H1 (cell line): ENCODE results near the gene BTBD8. TPM values are rescaled to one million over a fixed set of nuclear protein-coding genes. Genes with fewer than 3 reads are reported as not detected.

Experiments
- CTCF ChIA-PET: fragments of 300-600 bp; sonication (Branson Sonifier 250); formaldehyde crosslinking; loops from one replicate; lab custom pipeline; 2021; ENCODE audit not compliant: partially characterized antibody; lab: Charles Lee
- POLR2A ChIA-PET: fragments of 300-600 bp; sonication (Branson Sonifier 250); formaldehyde crosslinking; loops from one replicate; lab custom pipeline; 2021; ENCODE audit warnings: inconsistent platforms; ENCODE audit not compliant: partially characterized antibody; lab: Charles Lee
- DNase-seq, 2 experiments: peaks; one replicate each; pipeline versions ENCODE4 v3.0.0 to v3.0.0-alpha.2; 2010 to 2022; ENCODE audit warnings: low spot score in 2 of 2, low read depth in 1 of 2, mixed read lengths in 1 of 2
- FAIRE-seq: peaks from 2 replicates; lab custom pipeline; 2011; peaks lifted over from hg19 to GRCh38; lab: Jason Lieb, UNC
- H2AFZ ChIP-seq: 2 replicates; pipeline ENCODE4 v1.8.1; 2012; ENCODE audit warnings: low read length, inconsistent platforms
- H2AK5ac ChIP-seq: 2 replicates; pipeline ENCODE4 v1.6.1; 2013; ENCODE audit warnings: low read depth, low read length
- H2BK120ac ChIP-seq: replicated peaks from 2 replicates; pipeline ENCODE3; 2013; ENCODE audit warnings: low read depth, low read length, inconsistent platforms
- H2BK12ac ChIP-seq: 2 replicates; pipeline ENCODE4 v1.6.1; 2013; ENCODE audit warnings: low read depth, low read length
- H2BK15ac ChIP-seq: 2 replicates; pipeline ENCODE4 v1.6.1; 2013; ENCODE audit warnings: low read length
- H2BK20ac ChIP-seq: 2 replicates; pipeline ENCODE4 v1.6.1; 2013; ENCODE audit warnings: low read length
- H2BK5ac ChIP-seq: 2 replicates; pipeline ENCODE4 v1.6.1; 2013; ENCODE audit warnings: low read depth, low read length
- H3K14ac ChIP-seq: 2 replicates; pipeline ENCODE4 v1.6.1; 2013; ENCODE audit warnings: inconsistent platforms; ENCODE audit not compliant: insufficient read length
- H3K18ac ChIP-seq: 2 replicates; pipeline ENCODE4 v1.6.1; 2013; ENCODE audit warnings: low read length; ENCODE audit errors: extremely low read depth
- H3K23ac ChIP-seq: 2 replicates; pipeline ENCODE4 v1.6.1; 2013; ENCODE audit warnings: inconsistent platforms; ENCODE audit not compliant: insufficient read length
- H3K23me2 ChIP-seq: 2 replicates; pipeline ENCODE4 v1.6.1; 2013; ENCODE audit warnings: low read depth, low read length
- H3K27ac ChIP-seq: 2 replicates; pipeline ENCODE4 v1.6.1; 2011; ENCODE audit warnings: low read depth, low read length, inconsistent platforms
- H3K27me3 ChIP-seq, 4 experiments: replicated peaks in 1 of 4; 1 replicate in 1 of 4; 2 replicates in 3 of 4; pipeline versions ENCODE4 v1.6.1 to v1.8.1; 2011 to 2013; ENCODE audit warnings: low read length in 3 of 4, mild to moderate bottlenecking in 3 of 4, inconsistent platforms in 2 of 4, mixed read lengths in 2 of 4, moderate library complexity in 1 of 4; ENCODE audit not compliant: control insufficient read depth in 3 of 4, insufficient read depth in 3 of 4; ENCODE audit errors: extremely low read depth in 1 of 4
- H3K36me3 ChIP-seq, 4 experiments: 2 replicates each; pipeline versions ENCODE4 v1.6.1 to v1.8.1; 2011 to 2013; ENCODE audit warnings: mild to moderate bottlenecking in 4 of 4, low read length in 3 of 4, moderate library complexity in 2 of 4, control low read depth in 1 of 4, inconsistent platforms in 1 of 4; ENCODE audit not compliant: insufficient read depth in 4 of 4, control insufficient read depth in 2 of 4
- H3K4ac ChIP-seq: replicated peaks from 2 replicates; pipeline ENCODE3; 2013; ENCODE audit warnings: low read length, low read depth, mixed read lengths, inconsistent platforms; ENCODE audit not compliant: insufficient read length
- H3K4me1 ChIP-seq, 4 experiments: replicated peaks in 1 of 4; 1 replicate in 1 of 4; 2 replicates in 3 of 4; pipeline versions ENCODE4 v1.6.1 to v1.8.1; 2011 to 2013; ENCODE audit warnings: low read length in 3 of 4, inconsistent platforms in 2 of 4, mixed read lengths in 1 of 4; ENCODE audit not compliant: insufficient read depth in 4 of 4, control insufficient read depth in 3 of 4
- H3K4me2 ChIP-seq, 2 experiments: 2 replicates each; pipeline versions ENCODE4 v1.6.1 to v1.8.1; 2011 to 2013; ENCODE audit warnings: low read depth in 2 of 2, low read length in 2 of 2, control low read depth in 1 of 2, inconsistent platforms in 1 of 2, mild to moderate bottlenecking in 1 of 2; ENCODE audit not compliant: insufficient read depth in 1 of 2
- H3K4me3 ChIP-seq, 4 experiments: fragments of 200-600, 300-600 bp in 1 of 4; sonication (generic), shearing (Covaris generic), sonication (Bioruptor Twin) in 1 of 4; 2 replicates each; pipeline versions ENCODE4 v1.5.1 to v1.8.1; 2011 to 2016; ENCODE audit warnings: low read length in 4 of 4, low read depth in 3 of 4, control low read depth in 2 of 4, inconsistent platforms in 2 of 4, mild to moderate bottlenecking in 2 of 4, mixed read lengths in 1 of 4, moderate library complexity in 1 of 4; ENCODE audit not compliant: insufficient read depth in 2 of 4; ENCODE audit errors: extremely low read depth in 1 of 4
- H3K56ac ChIP-seq: replicated peaks from 2 replicates; pipeline ENCODE3; 2013; ENCODE audit warnings: low read depth, mild to moderate bottlenecking, mixed read lengths, low read length, inconsistent platforms; ENCODE audit not compliant: insufficient read length
- H3K79me1 ChIP-seq: 2 replicates; pipeline ENCODE4 v1.6.1; 2013; ENCODE audit warnings: low read depth, low read length, control low read depth
- H3K79me2 ChIP-seq, 2 experiments: 2 replicates each; pipeline versions ENCODE4 v1.6.1 to v1.8.1; 2012 to 2013; ENCODE audit warnings: low read length in 2 of 2, mild to moderate bottlenecking in 2 of 2, inconsistent platforms in 1 of 2; ENCODE audit not compliant: insufficient read depth in 2 of 2, control insufficient read depth in 1 of 2
- H3K9ac ChIP-seq, 4 experiments: replicated peaks in 1 of 4; 1 replicate in 1 of 4; 2 replicates in 3 of 4; pipeline versions ENCODE4 v1.6.1 to v1.8.1; 2011 to 2013; ENCODE audit warnings: low read depth in 3 of 4, low read length in 3 of 4, control low read depth in 2 of 4, mild to moderate bottlenecking in 2 of 4, moderate library complexity in 2 of 4, inconsistent platforms in 1 of 4; ENCODE audit errors: extremely low read depth in 1 of 4
- H3K9me3 ChIP-seq, 2 experiments: 2 replicates each; pipeline versions ENCODE4 v1.6.1 to v1.8.1; 2012 to 2013; ENCODE audit warnings: mild to moderate bottlenecking in 2 of 2, moderate library complexity in 2 of 2, control low read depth in 1 of 2, inconsistent platforms in 1 of 2, low read depth in 1 of 2, low read length in 1 of 2, mixed read lengths in 1 of 2; ENCODE audit not compliant: insufficient read depth in 2 of 2
- H4K20me1 ChIP-seq, 2 experiments: replicated peaks in 1 of 2; 2 replicates each; pipeline versions ENCODE3 to v1.8.1; 2011 to 2013; ENCODE audit warnings: inconsistent platforms in 2 of 2, low read length in 2 of 2, mild to moderate bottlenecking in 1 of 2; ENCODE audit not compliant: insufficient read depth in 2 of 2, control insufficient read depth in 1 of 2
- H4K5ac ChIP-seq: 2 replicates; pipeline ENCODE4 v1.6.1; 2013; ENCODE audit warnings: low read length, low read depth, mixed read lengths, inconsistent platforms; ENCODE audit not compliant: insufficient read length
- H4K8ac ChIP-seq: 2 replicates; pipeline ENCODE4 v1.8.0; 2013; ENCODE audit warnings: mild to moderate bottlenecking, moderate library complexity, low read length, inconsistent platforms; ENCODE audit not compliant: insufficient read depth; ENCODE audit errors: extremely low read depth
- H4K91ac ChIP-seq: replicated peaks from 2 replicates; pipeline ENCODE3; 2013; ENCODE audit warnings: low read length, mixed read lengths, inconsistent platforms; ENCODE audit not compliant: insufficient read length
- HDAC6 ChIP-seq: IDR thresholded peaks from one replicate; pipeline ENCODE4 v1.7.1; 2012; ENCODE audit warnings: low read depth, mild to moderate bottlenecking, inconsistent platforms, low read length, moderate library complexity
- JUN ChIP-seq: IDR thresholded peaks from 2 replicates; pipeline ENCODE4 v1.6.1; 2011; ENCODE audit warnings: low read depth, mild to moderate bottlenecking, improper control_type of control experiment, low read length
- NRF1 ChIP-seq: IDR thresholded peaks from 2 replicates; pipeline ENCODE4 v1.6.1; 2011; ENCODE audit warnings: mild to moderate bottlenecking, low read depth, low read length, improper control_type of control experiment
- POLR2AphosphoS5 ChIP-seq: IDR thresholded peaks from 2 replicates; pipeline ENCODE4 v1.6.1; 2011; ENCODE audit warnings: low read depth, low read length
- POU5F1 ChIP-seq: IDR thresholded peaks from 2 replicates; pipeline ENCODE4 v1.6.1; 2011; ENCODE audit warnings: low read depth, mild to moderate bottlenecking, low read length, moderate library complexity
- SRF ChIP-seq: IDR thresholded peaks from 2 replicates; pipeline ENCODE4 v1.6.1; 2011; ENCODE audit warnings: mild to moderate bottlenecking, low read depth, low read length, moderate library complexity
- whole genome bisulfite sequencing, 2 experiments: shearing (Covaris generic) in 1 of 2; methylation state at CpG; one replicate each; pipeline versions ENCODE4 v1.1.6 to v1.1.7; 2013 to 2015; ENCODE audit warnings: low lambda C conversion rate in 2 of 2, mixed read lengths in 2 of 2, inconsistent platforms in 1 of 2, low coverage in 1 of 2, missing lambda C conversion rate in 1 of 2; ENCODE audit not compliant: insufficient replicate concordance in 2 of 2, insufficient coverage in 1 of 2, insufficient read length in 1 of 2; ENCODE audit errors: extremely low coverage in 1 of 2, missing lambda C conversion rate in 1 of 2; 5-methylcytosine and 5-hydroxymethylcytosine counted together
- polyA plus RNA-seq, 7 experiments: library from polyadenylated mRNA; depleted of rRNA in 3 of 7; stranded (reverse) in 5 of 7; unstranded in 2 of 7; fragments of >200 nt in 5 of 7; fragments of 200-250 nt in 2 of 7; gene quantifications; 1 replicate in 5 of 7; 2 replicates in 1 of 7; 4 replicates in 1 of 7; pipeline versions ENCODE4 v1.2.1 to v1.2.3, GENCODE V29; 2011 to 2013; ENCODE audit warnings: missing spikeins in 2 of 7, mixed read lengths in 2 of 7
- total RNA-seq: library from RNA; stranded (reverse); fragmentation: NEBNext Ultra II Directional; extraction: Animal tissue kit (Norgen Biotek cat#: 25700); gene quantifications from 2 replicates; pipeline ENCODE4 v1.2.1, GENCODE V29; 2021

BTBD8 gene
- total and polyA plus RNA-seq, 2 of the 8 experiments (the other 6 are each of a cell fraction or from before 2014, with no cell fraction given) = 0.44 to 2.5 TPM

DNA sequence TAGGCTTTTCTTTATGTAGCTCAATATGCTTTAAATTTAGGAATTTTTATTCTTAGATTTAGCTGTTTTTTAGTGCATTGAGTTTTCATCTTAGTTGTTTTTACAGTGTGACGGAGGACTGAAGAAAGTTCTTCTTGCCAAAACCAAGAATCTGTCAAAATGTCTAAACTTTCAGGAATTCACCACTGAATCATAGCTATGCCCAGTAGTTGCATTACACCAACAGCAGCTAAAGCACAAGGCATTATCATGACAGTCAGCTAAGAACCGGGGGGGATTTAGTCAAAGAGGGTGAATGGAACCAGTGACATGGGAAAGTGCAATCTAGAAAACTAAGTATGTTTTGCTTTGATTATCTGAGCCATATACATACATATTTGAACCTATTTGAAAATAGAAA is 131.0 kb downstream of the BTBD8 start:
- POLR2A ChIA-PET = interaction anchor here (0.6 kb wide), 1 partner anchor 456 kb away, joined by 3 read pairs; no protein-coding TSS in a partner anchor
- H4K8ac ChIP-seq = no peak overlapping the region
- 82% methylated on average over 2 of the region's 2 CpGs; no CpG with 5 or more reads in 1 of the 2 experiments for WGBS, 2 experiments

More for the DNA sequence above, 131.0 kb downstream of the BTBD8 start:
- no peak overlapping the region for H4K5ac ChIP-seq
- H2BK12ac ChIP-seq = no peak overlapping the region
- H2BK20ac ChIP-seq = no peak overlapping the region
- DNase-seq (no peak), FAIRE-seq (no peak)
- CTCF ChIA-PET = interaction anchor here (0.6 to 1.3 kb wide), 7 partner anchors 9 to 282 kb away, joined by 3 to 4 read pairs (median 4); no protein-coding TSS in a partner anchor
- no peak overlapping the region for H3K14ac ChIP-seq
- H3K79me1 ChIP-seq = no peaks in the 10 kb centered on the region
- no peak overlapping the region for H3K56ac ChIP-seq
- H3K23ac ChIP-seq = no peak overlapping the region
- H4K91ac ChIP-seq = no peak overlapping the region
- no peak overlapping the region for H3K27ac ChIP-seq
- H3K4me2 ChIP-seq = no peak overlapping the region
- 0 out of 2 replicates have a peak overlapping the region, but pooled peaks have one; percentile 95 for H2AFZ ChIP-seq
- no peak overlapping the region for H2AK5ac ChIP-seq
- no peak overlapping the region for H2BK15ac ChIP-seq
- no peaks in the 10 kb centered on the region for H3K9me3 ChIP-seq
- H2BK5ac ChIP-seq = no peak overlapping the region
- H3K79me2 ChIP-seq = no peaks in the 10 kb centered on the region
- no peak overlapping the region for H3K18ac ChIP-seq
- H3K27me3 ChIP-seq = no peaks in the 10 kb centered on the region
- TF ChIP-seq NRF1 = no peak
- no peak for TF ChIP-seq POU5F1
- TF ChIP-seq SRF = no peak
- no peak for TF ChIP-seq HDAC6
- TF ChIP-seq JUN = no peak
- no peak for TF ChIP-seq POLR2AphosphoS5
- no peaks in the 10 kb centered on the region for H3K36me3 ChIP-seq
- no peak overlapping the region for H2BK120ac ChIP-seq
- no peaks in the 10 kb centered on the region for H3K4me1 ChIP-seq
- no peak overlapping the region for H3K4me3 ChIP-seq
- H3K9ac ChIP-seq = no peak overlapping the region
- H3K4ac ChIP-seq = no peak overlapping the region
- H4K20me1 ChIP-seq = no peaks in the 10 kb centered on the region
- no peaks in the 10 kb centered on the region; the same call in 1 of the 2 replicates for H3K23me2 ChIP-seq
